ENCODE results near the gene KCP. TPM values are rescaled to one million over a fixed set of nuclear protein-coding genes. Genes with fewer than 3 reads are reported as not detected.

KCP gene
- total RNA-seq, 1 donor from 2014 or later: 0.20 TPM

- intact Hi-C loops (cut with micrococcal nuclease): loop anchor here (10.0 kb wide), 1 partner anchor 366 kb away; no protein-coding TSS in a partner anchor
Measured at GRCh38 chr7:128908750-128909624, 1.5 kb downstream of the KCP start.

- intact Hi-C loops (cut with micrococcal nuclease): loop anchor here (10.0 kb wide), 1 partner anchor 368 kb away; no protein-coding TSS in a partner anchor
Measured at GRCh38 chr7:128906766-128907559, 3.5 kb downstream of the KCP start.

GRCh38 chr7:128906001-128906765 lies 4.3 kb downstream of the KCP start:
- intact Hi-C loops (cut with micrococcal nuclease): loop anchor here (10.0 kb wide), 1 partner anchor 369 kb away; no protein-coding TSS in a partner anchor

GRCh38 chr7:128904381-128905197 lies 5.9 kb downstream of the KCP start:
- intact Hi-C loops (cut with micrococcal nuclease): loop anchor here (1.0 to 10.0 kb wide), 5 partner anchors 58 to 370 kb away; no protein-coding TSS in a partner anchor

- intact Hi-C loops (cut with micrococcal nuclease): loop anchor here (1.0 to 10.0 kb wide), 5 partner anchors 59 to 371 kb away; no protein-coding TSS in a partner anchor
Measured at GRCh38 chr7:128903621-128904361, 6.7 kb downstream of the KCP start.

GRCh38 chr7:128902761-128903585 lies 7.5 kb downstream of the KCP start:
- intact Hi-C loops (cut with micrococcal nuclease): loop anchor here (5.0 to 10.0 kb wide), 2 partner anchors 59 to 372 kb away; no protein-coding TSS in a partner anchor

- intact Hi-C loops (cut with micrococcal nuclease): loop anchor here (5.0 to 10.0 kb wide), 2 partner anchors 62 to 375 kb away; no protein-coding TSS in a partner anchor
Measured at GRCh38 chr7:128900237-128900636, 10.3 kb downstream of the KCP start.

GRCh38 chr7:128899392-128899791 lies 11.1 kb downstream of the KCP start:
- intact Hi-C loops (cut with micrococcal nuclease): no loop called here

GRCh38 chr7:128895320-128895719 lies 15.2 kb downstream of the KCP start:
- intact Hi-C loops (cut with micrococcal nuclease): no loop called here

GRCh38 chr7:128894101-128894440 lies 16.4 kb downstream of the KCP start:
- intact Hi-C loops (cut with micrococcal nuclease): no loop called here

GRCh38 chr7:128893251-128894100 lies 17.0 kb downstream of the KCP start:
- intact Hi-C loops (cut with micrococcal nuclease): no loop called here

GRCh38 chr7:128892521-128893250 lies 17.8 kb downstream of the KCP start:
- intact Hi-C loops (cut with micrococcal nuclease): no loop called here

GRCh38 chr7:128891942-128892269 lies 18.6 kb downstream of the KCP start:
- intact Hi-C loops (cut with micrococcal nuclease): no loop called here

- intact Hi-C loops (cut with micrococcal nuclease): no loop called here
Measured at GRCh38 chr7:128891110-128891941, 19.2 kb downstream of the KCP start.

- intact Hi-C loops (cut with micrococcal nuclease): no loop called here
Measured at GRCh38 chr7:128890306-128891109, 20.0 kb downstream of the KCP start.

Measured in T-helper 1 cell treated with Interleukin-12 subunit alpha and Interleukin-12 subunit beta and Interleukin-4 antibody, amounts not matched to agents 30 ng/mL and 1 ng/mL, for 36 hours (primary cell).